Colonic mucosa (tissue), 4 donors: ENCODE measurements around the gene VNN1. TPM values are rescaled to one million over a fixed set of nuclear protein-coding genes. Genes with fewer than 3 reads are reported as not detected.

Experiments
- DNase-seq: peaks from one replicate; pipeline ENCODE4 v3.0.0-alpha.2; 2020
- H3K27ac ChIP-seq: fragments of 200-600 bp; one replicate; pipeline ENCODE4 v1.8.0; 2021
- H3K27me3 ChIP-seq: fragments of 200-600 bp; one replicate; pipeline ENCODE4 v1.8.0; 2021
- H3K36me3 ChIP-seq: fragments of 200-600 bp; one replicate; pipeline ENCODE4 v1.8.0; 2021
- H3K4me1 ChIP-seq: fragments of 200-600 bp; one replicate; pipeline ENCODE4 v1.8.0; 2021; ENCODE audit warnings: mild to moderate bottlenecking
- H3K4me3 ChIP-seq: fragments of 200-600 bp; one replicate; pipeline ENCODE4 v1.8.0; 2021
- H3K9ac ChIP-seq, 2 donors: one replicate each; pipeline ENCODE4 v1.7.0; 2013; ENCODE audit warnings: control low read depth in 2 of 2, low read depth in 2 of 2, low read length in 2 of 2
- H3K9me3 ChIP-seq: fragments of 200-600 bp; one replicate; pipeline ENCODE4 v1.8.0; 2021
- intact Hi-C: fragments of 100-400 bp; cut with DNase I; formaldehyde crosslinking; loops from one replicate; pipeline ENCODE4 v1.14.1; 2022
- total RNA-seq, 2 donors: library from RNA; stranded (reverse); fragmentation: NEBNext Ultra II Directional in 1 of 2; extraction: Animal tissue kit (Norgen Biotek cat#: 25700) in 1 of 2; gene quantifications; one replicate each; pipeline ENCODE4 v1.2.1, GENCODE V29; 2021
- TF ChIP-seq, protein P1 (sequence below): fragments of 200-600 bp; IDR thresholded peaks from one replicate; pipeline ENCODE4 v1.8.0; 2022; ENCODE audit warnings: antibody characterized with exemption, mild to moderate bottlenecking
- donor health status: healthy.
- donor health status: DM: no; HTN: no; CAD: no.
- donor health status: DM: no; HTN: no; CAD: no.

VNN1 gene, protein sequence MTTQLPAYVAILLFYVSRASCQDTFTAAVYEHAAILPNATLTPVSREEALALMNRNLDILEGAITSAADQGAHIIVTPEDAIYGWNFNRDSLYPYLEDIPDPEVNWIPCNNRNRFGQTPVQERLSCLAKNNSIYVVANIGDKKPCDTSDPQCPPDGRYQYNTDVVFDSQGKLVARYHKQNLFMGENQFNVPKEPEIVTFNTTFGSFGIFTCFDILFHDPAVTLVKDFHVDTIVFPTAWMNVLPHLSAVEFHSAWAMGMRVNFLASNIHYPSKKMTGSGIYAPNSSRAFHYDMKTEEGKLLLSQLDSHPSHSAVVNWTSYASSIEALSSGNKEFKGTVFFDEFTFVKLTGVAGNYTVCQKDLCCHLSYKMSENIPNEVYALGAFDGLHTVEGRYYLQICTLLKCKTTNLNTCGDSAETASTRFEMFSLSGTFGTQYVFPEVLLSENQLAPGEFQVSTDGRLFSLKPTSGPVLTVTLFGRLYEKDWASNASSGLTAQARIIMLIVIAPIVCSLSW
- total RNA-seq: 1 to 10 TPM in 1 of 2 donors, under 1 TPM in 1; 0.62 to 6.4 TPM

DNA sequence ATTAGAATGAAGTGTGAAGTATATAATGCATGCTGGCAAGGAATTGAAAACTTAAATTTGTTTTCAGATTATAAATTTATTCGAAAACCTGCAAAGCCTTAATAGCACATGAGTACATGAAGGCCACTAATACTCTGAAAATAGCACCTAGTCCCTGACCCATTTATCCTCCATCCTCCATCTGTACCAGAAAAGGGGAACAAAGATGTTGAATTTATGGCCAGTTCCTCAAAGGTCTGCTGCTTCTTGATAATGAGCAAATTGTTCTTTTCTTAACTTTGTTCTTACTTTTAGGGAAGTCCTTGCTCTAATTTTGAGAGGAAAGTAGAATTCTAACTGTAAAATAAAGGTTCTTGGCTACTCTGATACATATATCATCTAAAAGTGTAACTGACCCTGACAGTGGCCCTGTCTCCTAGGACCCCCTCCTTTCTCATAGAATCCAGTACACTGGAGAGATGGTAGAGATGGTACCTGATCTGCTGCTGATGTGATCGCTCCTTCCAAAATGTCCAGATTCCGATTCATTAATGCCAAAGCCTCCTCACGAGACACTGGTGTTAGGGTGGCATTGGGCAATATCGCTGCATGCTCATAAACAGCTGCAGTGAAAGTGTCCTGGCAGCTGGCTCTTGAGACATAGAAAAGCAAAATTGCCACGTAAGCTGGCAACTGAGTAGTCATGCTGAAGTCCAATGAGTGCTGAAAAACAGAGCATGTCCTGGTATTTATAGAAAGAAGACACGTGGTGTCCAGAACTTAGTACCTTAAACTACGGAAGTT, at the start of gene VNN1:
Gene VNN1, minus strand, starts transcription at position 704 of the 783 bp plus-strand sequence. Its CDS starts 20 bp downstream, at position 684.
- no peak within 1 kb of the TSS for H3K27ac ChIP-seq
- H3K36me3 ChIP-seq: no peaks in the 10 kb centered on the region
- no peaks in the 10 kb centered on the region for H3K27me3 ChIP-seq
- H3K4me3 ChIP-seq: no peak within 1 kb of the TSS
- peak; percentile 19 for DNase-seq
- no peak within 1 kb of the TSS for H3K9ac ChIP-seq
- TF ChIP-seq, protein P1, sequence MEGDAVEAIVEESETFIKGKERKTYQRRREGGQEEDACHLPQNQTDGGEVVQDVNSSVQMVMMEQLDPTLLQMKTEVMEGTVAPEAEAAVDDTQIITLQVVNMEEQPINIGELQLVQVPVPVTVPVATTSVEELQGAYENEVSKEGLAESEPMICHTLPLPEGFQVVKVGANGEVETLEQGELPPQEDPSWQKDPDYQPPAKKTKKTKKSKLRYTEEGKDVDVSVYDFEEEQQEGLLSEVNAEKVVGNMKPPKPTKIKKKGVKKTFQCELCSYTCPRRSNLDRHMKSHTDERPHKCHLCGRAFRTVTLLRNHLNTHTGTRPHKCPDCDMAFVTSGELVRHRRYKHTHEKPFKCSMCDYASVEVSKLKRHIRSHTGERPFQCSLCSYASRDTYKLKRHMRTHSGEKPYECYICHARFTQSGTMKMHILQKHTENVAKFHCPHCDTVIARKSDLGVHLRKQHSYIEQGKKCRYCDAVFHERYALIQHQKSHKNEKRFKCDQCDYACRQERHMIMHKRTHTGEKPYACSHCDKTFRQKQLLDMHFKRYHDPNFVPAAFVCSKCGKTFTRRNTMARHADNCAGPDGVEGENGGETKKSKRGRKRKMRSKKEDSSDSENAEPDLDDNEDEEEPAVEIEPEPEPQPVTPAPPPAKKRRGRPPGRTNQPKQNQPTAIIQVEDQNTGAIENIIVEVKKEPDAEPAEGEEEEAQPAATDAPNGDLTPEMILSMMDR: no peak
- no peaks in the 10 kb centered on the region for H3K9me3 ChIP-seq
- intact Hi-C loops: no loop called here
- H3K4me1 ChIP-seq: no peaks in the 10 kb centered on the region

DNA sequence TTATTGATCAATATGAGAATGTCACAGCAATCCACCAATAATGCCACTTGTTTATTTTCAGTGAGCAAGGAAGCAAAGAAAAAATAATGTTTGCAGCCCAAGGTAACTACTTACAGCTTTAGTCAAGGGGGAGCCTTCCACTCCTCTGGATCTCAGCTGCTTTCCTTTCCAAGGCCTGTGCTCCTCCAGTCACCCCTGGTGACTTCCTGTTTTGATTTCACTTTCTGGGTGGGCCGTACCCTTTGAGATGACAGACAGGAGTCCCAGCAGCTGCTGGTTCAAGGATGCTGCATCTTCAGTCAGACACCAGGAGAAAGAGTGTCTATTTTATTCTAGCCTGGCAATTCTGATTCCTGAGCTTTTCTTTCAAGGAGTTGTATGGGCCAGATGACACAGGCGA, 49.4 kb upstream of the VNN1 start:
- no peaks in the 10 kb centered on the region for H3K4me1 ChIP-seq
- H3K27ac ChIP-seq: no peak overlapping the region
- peak; percentile 25 for DNase-seq
- no peaks in the 10 kb centered on the region for H3K9me3 ChIP-seq
- no peaks in the 10 kb centered on the region for H3K36me3 ChIP-seq
- TF ChIP-seq, protein P1: no peak
- no peak overlapping the region for H3K4me3 ChIP-seq
- H3K27me3 ChIP-seq: no peaks in the 10 kb centered on the region
- H3K9ac ChIP-seq: no peak overlapping the region
- intact Hi-C loops: no loop called here

DNA sequence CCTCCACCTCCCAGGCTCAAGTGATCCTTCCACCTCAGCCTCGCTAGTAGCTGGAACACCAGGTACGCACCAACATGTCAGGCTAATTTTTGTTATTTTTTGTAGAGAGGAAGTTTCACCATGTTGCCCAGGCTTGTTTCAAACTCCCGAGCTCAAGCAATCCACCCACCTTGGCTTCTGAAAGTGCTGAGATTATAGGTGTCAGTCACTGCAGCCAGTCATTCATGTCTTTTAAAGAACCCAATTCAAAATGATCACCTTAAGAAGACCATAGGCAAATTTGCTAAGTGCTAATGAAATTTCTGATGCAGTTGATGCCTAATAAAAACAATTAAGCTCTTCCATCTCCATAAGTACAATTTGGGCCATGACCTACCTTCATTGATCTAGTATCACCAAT, 46.4 kb upstream of the VNN1 start:
- Histone ChIP-seq H3K9ac (no peak overlapping the region), H3K4me3 (no peak overlapping the region), H3K36me3 (no peaks in the 10 kb centered on the region), H3K27ac (no peak overlapping the region), H3K4me1 (no peaks in the 10 kb centered on the region), H3K27me3 (no peaks in the 10 kb centered on the region), H3K9me3 (no peaks in the 10 kb centered on the region)
- no peak for DNase-seq
- intact Hi-C loops: no loop called here
- TF ChIP-seq, protein P1: no peak

DNA sequence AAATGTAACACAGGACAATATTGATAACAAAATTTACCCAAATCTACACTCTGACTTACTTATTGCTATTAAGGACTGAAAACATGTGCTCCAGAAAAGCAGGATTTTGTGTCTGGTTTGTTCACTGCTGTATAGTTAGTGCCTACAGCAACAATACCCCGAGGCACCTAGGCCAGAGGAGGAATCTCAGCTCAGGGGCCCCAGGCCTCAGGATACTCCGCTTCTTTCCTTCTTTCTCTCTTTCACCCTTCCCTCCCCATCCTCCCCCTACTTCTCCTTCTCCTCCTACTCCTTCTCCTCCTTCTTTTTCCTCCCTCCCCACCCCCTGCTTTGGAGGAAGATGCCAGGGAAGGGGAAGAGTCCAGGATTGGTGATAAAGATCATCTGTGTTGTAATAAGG, 44.8 kb upstream of the VNN1 start:
- no peaks in the 10 kb centered on the region for H3K9me3 ChIP-seq
- TF ChIP-seq, protein P1: no peak
- DNase-seq: no peak
- intact Hi-C loops: no loop called here
- no peak overlapping the region for H3K4me3 ChIP-seq
- H3K27ac ChIP-seq: no peak overlapping the region
- no peaks in the 10 kb centered on the region for H3K27me3 ChIP-seq
- no peaks in the 10 kb centered on the region for H3K4me1 ChIP-seq
- no peaks in the 10 kb centered on the region for H3K36me3 ChIP-seq
- H3K9ac ChIP-seq: no peak overlapping the region

DNA sequence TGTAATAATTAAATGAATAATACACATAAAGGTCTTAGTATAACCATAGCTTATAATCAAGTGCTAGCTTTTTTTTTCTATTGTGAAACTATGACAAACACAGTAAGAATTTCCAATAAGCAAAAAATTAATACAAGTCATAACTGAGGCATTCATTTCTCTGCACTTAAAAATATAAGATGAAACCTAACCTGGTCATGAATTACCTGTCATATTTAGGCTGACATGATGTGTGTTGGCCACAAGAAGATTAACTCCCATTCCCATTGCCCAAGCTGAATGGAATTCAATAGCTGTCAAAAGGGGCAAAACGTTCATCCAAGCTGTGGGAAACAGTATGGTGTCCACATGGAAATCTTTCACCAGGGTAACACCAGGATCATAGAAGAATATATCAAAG, 38.4 kb upstream of the VNN1 start:
- Histone ChIP-seq H3K27ac (no peak overlapping the region), H3K4me1 (no peaks in the 10 kb centered on the region), H3K36me3 (no peaks in the 10 kb centered on the region), H3K9ac (no peak overlapping the region), H3K4me3 (no peak overlapping the region), H3K9me3 (no peaks in the 10 kb centered on the region), H3K27me3 (no peaks in the 10 kb centered on the region)
- TF ChIP-seq, protein P1: no peak
- DNase-seq: no peak
- intact Hi-C loops: no loop called here
